Dedifferentiated amniotic fluid mesenchymal stem cell (primary cell): ENCODE measurements around the gene GSE1.

Experiments used
- DNase-seq: peaks from one replicate; pipeline ENCODE4 v3.0.0-alpha.2; 2016; ENCODE audit errors: extremely low spot score

Gene GSE1

DNA sequence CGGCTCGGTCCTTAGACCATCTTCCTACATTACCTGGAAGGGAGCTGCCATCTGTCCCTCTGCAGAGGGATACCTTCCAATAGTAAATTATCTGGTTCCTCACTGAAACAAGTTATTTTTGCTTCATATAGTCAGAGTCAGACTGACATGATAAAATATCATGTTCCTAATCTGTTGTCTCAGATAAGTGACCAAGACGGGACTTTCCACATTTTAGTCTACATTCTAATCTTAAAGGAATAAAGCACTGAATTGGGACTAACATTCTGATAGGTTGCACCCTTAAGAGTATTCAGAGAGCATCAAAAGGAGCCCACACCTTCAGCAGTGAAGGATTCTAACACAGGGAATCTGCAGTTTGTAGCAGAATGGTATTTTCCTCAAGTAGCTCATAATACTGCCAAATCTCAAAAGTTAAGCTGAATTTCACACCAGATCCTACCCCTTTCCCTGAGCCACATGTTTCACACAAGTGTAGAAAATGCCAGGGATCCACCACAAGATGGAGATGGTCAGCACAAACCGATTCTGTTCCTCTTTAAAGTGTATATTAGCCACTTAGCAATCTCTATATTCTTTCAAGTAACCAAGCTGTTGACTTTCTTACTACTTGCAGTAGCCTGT lies 62.2 kb downstream of the GSE1 start:
- no peak for DNase-seq

- DNase-seq = no peak
Observed at GRCh38 chr16:85676466-85676865, 63.3 kb downstream of the GSE1 start.

GRCh38 chr16:85677383-85677967 lies 64.4 kb downstream of the GSE1 start:
- DNase-seq = no peak

DNA sequence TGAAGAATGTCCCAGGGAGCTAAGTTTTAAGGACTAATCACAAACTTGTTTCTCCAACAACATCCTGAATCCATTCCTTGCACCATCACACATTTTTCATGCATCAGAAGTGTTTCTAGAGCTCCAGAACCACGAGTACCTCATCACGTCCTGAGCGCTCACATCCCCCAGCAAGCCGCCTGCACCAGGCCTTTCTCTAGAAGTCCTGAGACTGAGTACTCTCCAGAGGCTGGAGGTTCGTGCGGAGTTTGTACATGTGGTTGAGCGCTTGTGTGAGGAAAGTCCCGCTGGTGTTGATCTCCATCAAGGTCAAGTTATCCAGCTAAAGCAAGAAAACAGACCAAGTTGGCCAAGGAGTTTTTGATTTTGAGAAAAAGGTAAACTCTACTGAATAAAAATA lies 64.9 kb downstream of the GSE1 start:
- DNase-seq = no peak

GRCh38 chr16:85678821-85679220 lies 65.7 kb downstream of the GSE1 start:
- DNase-seq = no peak

GRCh38 chr16:85679870-85680269 lies 66.7 kb downstream of the GSE1 start:
- DNase-seq = no peak

GRCh38 chr16:85680352-85680944 lies 67.3 kb downstream of the GSE1 start:
- no peak for DNase-seq

DNA sequence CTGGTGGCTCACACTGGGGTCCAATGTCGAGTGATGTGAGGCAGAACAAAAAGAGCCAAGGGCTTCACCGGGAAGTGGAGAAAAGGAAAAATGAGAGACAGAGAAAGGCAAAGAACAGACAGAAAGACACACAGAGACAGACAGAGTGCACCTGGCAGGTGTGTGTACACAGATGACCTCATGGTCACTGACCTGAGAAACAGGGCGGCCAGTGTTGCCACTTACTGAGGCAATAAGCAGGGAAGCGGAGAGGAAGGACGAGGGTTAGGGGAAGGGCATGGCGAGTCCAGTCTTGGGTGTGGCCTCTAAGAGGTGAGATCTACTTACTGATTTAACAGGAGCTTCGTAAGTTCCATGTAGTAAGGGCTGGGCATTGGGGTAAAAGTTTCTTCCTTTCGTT lies 68.1 kb downstream of the GSE1 start:
- DNase-seq = no peak

DNA sequence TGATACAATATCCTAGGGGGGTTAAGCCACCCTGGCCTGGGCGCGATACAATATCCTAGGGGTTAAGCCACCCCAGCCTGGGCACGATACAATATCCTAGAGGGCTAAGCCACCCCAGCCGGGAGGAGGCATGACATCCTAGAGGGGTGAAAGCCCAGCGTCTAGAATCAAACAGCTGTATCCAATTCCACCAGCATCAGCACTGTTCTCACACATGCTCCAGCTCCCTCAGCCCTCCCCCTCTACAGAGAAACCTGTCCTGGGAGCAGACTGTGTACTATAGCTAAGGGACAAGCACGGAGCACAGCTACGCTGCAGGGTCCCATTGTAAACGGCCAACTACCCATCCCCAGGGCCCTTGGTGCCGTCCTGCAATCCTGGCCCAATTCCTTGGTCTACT lies 69.4 kb downstream of the GSE1 start:
- no peak for DNase-seq

DNA sequence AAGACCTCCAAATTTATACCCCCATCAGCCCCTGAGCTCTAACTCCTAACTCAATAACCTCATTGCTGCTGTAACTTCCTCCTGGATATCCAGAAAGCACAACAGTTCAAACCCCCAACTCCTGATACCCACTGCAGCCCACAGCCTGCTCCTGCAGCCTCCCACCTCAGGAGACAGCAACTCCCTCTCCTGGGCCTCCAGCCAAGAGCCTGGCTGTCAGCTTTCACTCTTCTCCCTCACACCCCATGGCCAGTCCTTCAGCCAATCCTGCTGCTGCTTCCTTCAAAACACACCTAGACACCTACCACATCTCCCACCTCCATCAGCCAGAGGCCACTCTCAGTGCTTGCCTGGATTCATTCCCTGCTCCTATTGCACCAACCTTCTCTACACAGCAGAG lies 70.2 kb downstream of the GSE1 start:
- no peak for DNase-seq

DNA sequence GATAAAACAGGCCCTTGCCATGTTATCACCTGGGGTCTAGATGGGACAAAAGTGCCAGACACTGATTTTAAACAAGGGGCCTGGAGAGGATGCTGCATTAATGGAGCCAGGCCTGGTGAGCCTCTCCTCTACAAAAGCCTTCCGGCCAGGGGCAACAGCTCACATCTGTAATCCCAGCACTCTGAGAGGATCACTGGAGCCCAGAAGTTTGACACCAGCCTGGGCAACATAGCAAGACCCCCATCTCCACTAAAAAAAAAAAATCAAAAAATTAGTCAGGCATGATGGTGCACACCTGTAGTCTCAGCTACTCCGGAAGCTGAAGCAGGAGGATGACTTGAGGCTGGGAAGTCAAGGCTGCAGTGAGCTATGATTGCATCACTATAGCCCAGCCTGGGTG lies 72.1 kb downstream of the GSE1 start:
- DNase-seq = no peak

DNA sequence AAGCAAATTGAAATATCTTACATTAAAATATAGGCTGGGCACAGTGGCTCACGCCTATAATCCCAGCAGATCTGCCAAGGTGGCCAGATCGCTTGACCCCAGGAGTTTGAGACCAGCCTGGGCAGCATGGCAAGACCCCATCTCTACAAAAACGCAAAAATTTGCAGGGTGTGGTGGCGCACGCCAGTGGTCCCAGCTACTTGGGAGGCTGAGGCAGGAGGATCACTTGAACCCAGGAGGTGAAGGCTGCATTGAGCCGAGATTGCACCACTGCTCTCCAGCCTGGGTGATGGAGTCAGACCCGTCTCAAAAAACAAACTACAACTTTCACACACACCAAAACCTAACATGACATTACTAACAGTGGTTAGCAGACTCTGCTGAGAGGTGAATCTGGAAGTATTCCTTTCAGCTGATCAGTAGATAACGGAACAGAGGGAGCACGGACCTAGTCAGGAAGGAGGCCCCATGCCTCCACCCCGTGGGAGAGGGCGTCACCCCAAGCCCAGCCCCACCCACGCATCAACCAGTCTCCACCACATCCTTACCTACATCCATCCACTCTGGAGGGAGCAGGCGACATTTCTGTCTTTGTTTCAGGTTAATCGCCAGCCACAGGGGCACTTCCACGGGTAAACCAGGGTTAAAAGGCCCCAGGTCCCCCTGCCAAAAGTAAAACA lies 73.9 kb downstream of the GSE1 start:
- no peak for DNase-seq

GRCh38 chr16:85687651-85688471 lies 74.7 kb downstream of the GSE1 start:
- no peak for DNase-seq

DNA sequence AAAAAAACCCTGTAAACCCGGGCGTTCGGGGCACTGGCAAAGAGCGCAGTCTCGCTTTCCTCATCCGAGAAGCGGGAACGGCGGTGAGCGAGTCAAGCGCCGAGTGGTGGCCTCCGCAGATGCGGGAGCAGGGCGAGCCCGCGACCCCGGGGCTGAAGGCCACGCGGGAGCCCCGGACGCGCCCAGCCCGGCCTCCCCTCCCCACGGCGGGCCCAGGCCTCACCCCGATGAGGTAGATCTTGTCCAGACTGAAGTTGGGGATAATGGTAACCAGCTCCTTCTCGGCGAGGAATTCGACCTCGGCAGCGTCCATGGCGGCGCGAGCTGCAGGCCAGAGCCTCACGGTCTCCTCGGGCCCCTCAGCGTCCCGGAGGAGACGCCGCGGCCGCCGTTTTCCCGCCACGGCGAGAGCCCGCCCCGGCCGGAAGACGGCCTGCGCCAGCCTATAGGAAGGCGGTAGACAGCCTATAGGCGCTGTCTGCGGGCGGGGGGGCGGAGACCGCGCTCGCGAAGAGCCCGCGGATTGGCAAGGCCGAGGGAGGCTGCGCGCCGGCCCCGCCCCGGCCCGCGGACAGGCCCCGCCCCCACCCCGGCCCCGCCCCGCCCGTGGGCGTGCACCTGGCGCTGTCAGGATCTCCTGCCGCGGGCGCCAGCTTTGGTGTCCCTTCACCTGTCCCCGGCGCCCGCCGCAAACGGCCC lies 75.6 kb downstream of the GSE1 start, which contains the start of gene GINS2:
Gene GINS2, minus strand, starts transcription at position 369 of the 699 bp plus-strand sequence. Its CDS starts 56 bp downstream, at position 313.
- peak; percentile 81 for DNase-seq

DNA sequence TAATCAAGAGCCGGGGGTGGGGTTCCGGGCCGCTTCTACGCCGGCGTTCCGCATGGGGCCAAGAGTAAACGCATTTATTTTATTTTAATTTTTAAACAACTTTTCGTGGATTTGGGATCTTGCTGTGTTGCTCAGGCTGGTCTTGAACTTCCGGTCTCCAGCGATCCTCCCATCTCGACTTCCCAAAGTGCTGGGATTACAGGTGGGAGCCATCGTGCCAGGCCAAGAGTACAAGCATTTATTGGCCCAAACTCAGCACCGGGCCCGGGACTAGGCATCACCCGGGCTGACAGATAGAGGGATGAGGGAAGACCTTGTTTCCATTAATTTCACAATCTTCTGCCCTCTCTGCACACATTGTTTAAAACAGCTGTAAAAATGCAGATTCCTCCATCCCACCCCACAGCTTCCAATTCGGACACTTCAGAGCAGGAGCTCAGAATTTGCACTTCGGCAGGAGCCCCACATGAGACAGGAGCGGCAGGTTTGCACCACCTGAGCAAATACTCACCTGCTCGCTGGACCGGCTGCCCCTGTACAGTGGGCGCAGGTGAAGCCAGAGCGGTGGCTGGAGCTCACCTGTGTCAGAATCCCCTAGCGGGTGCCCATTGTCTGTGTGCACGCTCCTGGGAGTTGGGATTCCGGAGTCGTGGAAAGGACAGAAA lies 76.3 kb downstream of the GSE1 start:
- DNase-seq = no peak

- no peak for DNase-seq
Observed at GRCh38 chr16:85689950-85690320, 76.8 kb downstream of the GSE1 start.

DNA sequence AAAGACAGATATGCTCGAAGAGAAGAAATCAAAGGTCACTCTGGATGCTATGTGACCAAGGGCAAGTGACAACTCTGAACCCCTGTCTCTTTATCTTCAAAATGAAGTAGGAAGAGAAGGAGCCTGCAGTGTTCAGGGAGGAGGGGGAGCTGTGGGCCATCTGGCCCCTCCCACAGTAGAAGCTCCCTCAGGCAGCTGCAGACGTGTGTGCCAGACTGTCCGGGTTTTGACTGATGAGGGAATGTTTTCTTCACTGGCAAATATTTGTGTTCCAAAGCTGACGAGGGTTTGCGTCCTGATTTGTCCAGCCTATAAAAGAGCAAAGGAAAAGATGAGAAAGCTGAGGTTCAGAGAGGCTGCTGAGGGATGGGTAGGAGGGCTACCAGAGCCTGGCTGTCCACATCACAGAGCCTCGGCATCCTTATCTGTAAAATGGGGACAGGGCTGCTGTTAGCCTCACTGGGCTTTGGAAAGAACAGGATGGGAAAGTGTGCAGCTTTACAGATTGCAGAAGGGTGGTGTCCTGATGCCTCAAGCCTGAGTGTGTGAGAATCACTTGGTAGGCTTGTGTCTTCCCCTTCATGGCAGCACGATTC lies 77.4 kb downstream of the GSE1 start:
- no peak for DNase-seq

- DNase-seq = no peak
Observed at GRCh38 chr16:85695196-85696128, 82.3 kb downstream of the GSE1 start.

DNA sequence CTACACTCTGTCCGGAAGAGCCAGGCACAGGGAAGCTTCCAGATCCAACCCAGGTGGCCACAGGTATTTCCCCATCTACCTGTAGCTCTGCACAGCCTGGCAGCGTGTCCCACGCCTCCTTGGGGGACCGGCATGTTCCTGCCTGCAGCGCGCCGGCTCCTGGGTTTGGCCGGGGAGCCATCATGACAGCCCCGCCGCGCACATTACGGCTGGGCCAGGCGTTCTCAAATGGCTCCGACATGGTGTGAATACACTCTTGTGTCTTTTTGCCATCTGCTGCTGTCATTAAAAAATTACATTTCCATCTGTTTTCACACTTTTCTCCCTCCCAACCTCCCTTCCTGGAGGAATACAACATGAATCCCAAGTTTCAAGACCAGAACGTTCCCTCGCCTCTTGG lies 83.7 kb downstream of the GSE1 start:
- no peak for DNase-seq
